CD4-positive, alpha-beta T cell treated with Interleukin-4 for 1 hour (primary cell): ENCODE results near the gene HSPA4L.

ENCODE experiments used
- DNase-seq, 2 donors: peaks; one replicate each; pipeline ENCODE4 v3.0.0-alpha.2; 2020 to 2022

Gene HSPA4L

GRCh38 chr4:127782275-127783025 lies at the start of gene HSPA4L:
Gene HSPA4L, plus strand, starts transcription at chr4:127782322. Its CDS starts 229 bp downstream, at chr4:127782551.
- DNase-seq, result peak; percentile 39 to 54

DNA sequence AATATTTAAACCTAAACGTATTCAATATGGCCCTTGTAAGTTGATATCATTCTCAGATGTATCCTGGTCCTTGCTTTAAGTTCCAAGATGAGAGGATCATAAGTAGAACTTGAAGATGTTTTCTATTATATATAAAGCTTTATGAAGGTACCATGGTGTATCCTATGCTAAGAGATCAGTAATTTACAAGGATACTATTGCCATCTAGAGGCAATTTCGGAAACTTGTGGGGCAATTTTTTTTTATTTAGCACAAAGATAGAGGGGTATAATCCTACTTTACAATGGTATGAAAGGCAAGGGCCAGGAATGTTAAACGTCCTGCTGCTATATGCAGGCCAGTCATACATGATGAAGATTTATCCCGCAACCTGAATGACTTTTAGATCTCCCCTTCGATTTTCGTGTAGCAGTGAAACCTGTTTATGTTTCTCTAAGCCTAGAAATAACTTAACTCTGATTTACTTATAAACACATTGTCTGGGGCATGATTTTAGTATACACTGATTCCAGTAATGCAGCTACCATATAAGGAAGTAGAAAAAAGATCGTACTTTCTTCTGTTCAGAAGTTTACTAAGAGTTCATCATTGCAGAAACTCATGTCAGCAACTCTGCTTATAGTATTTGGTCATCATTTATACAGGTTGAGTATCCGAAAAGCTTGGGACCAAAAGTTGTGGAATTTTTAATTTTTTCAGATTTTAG lies 49.3 kb upstream of the HSPA4L start:
- DNase-seq, result peak in 1 of 2 donors; percentile 6

GRCh38 chr4:127734976-127735375 lies 47.1 kb upstream of the HSPA4L start:
- DNase-seq, result no peak

GRCh38 chr4:127737295-127737694 lies 44.8 kb upstream of the HSPA4L start:
- DNase-seq, result no peak

DNA sequence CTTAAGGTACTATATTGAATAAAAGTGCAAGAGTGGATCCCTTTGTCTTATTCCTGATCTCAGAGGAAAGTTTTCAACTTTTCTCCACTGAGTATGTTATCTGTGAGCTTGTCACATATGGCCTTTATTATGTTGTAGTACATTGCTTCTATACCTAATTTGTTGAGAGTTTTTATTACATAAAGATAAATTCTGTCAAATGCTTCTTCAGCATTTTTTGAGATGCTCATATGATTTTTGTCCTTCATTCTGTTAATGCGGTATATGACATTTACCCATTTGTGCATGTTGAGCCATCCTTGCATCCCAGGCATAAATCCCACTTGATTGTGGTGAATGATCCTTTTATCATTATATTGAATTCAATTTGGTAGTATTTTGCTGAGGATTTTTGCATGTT lies 40.9 kb upstream of the HSPA4L start:
- DNase-seq, result no peak

DNA sequence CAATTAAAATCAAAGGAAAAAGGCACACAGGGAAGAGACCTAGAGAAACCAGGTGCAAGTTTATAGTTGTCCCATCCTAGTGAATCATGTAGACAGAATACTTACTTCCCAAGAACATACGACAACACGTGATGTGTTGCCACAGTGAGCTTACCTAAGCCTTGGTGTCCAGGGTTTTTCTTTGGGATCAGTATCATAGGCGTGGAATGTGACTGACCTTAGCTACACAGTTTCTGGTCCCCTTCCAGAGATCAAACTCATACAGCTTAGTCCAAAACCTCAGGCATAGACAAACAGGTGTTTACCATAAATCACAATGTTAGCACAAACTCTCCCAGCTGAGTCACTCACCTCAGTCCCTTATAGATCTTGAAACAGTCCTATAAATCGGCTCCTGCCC lies 34.2 kb upstream of the HSPA4L start:
- DNase-seq, result no peak

- DNase-seq, result no peak
These were observed 33.2 kb upstream of the HSPA4L start for GRCh38 chr4:127748957-127749356.

DNA sequence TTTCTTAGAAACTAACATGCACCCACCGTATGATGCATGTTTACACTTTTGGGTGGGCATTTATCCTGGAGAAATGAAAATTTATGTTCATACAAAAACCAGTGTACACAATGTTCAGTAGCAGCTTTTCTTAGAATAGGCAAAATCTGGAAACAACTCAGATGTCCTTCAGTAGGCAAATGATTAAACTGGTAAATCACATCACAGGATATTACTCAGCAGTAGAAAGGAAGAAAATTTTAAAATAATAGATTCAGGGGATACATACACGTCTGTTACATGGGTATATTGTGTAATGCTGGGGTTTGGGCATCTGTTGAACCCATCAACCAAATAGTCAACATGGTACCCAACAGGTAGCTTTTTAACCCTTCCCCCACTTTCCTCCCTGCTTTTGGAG lies 25.2 kb upstream of the HSPA4L start:
- DNase-seq, result no peak

- no peak for DNase-seq
These were observed 22.8 kb upstream of the HSPA4L start for GRCh38 chr4:127759228-127759820.

DNA sequence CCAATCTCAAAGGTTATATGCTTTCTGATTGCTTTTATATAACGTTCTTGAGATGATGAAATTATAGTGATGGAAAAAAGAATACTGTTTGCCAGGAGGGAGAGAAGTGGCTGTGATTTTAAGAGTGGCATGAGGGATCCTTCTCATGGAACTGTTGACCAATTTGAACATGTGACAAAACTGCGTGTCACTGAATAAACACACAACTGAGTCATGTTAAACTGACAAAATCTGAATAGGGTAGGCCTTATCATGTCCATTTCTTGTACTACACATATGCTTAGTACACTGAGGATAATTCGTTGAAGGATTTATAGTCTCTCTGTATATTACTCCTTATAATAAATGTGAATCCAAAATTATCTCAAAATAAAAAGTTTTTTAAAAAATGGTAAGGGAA lies 22.2 kb upstream of the HSPA4L start:
- DNase-seq, result no peak

- DNase-seq, result no peak
These were observed 10.4 kb upstream of the HSPA4L start for GRCh38 chr4:127771535-127772275.

GRCh38 chr4:127772769-127773671 lies 9.1 kb upstream of the HSPA4L start:
- DNase-seq, result no peak

DNA sequence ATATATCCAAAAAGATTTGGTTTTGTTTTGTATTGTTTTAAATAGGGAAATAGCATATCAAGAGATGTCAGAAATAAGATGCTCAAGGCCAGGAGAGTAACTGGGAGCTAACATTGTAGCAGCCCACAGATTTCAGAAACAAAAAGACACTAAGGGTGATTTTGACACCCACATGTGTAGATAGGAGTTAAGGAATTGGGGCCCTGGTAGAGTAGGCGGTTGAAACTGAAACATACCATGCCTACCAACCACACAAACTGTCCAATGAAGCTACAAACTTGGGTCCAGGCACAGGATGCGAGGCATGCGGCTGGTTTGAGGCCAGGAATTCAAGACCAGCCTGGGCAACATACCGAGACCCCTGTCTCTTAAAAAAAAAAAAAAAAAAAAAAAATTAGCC lies 6.3 kb upstream of the HSPA4L start:
- no peak for DNase-seq

DNA sequence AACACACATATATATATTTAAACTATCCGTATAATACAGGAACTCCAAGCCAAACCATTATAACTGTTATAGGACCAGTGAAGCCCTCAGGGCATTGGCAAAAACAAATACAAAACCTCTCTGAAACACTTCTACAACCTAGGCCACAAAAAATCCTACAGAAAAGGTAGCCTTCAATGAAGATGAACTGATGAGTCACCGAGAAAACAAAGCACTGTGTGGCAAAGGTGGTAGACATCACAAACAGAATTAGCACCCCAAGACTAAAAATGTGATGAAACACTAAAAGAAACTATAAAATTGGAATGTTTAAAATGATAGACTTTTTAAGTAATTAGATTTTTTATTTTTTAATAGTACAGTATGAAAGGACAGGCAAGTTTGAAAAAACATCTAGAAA lies 5.5 kb upstream of the HSPA4L start:
- DNase-seq, result no peak

DNA sequence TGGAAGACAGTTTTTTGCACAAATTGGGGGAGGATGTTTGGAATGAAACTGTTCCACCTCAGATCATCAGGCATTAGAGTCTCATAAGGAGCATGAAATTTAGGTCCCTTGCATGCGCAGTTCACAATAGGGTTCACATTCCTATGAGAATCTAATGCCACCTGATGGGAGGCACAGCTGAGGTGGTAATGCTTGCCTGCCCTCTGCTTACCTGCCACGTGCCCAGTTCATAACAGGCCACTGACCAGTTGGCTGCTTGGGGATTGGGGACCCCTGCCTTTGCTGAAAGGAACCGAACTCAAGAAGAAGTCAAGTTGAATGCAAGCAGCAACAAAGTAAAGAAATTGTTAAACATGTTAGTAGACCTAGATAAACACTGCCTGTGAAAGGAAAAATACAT lies 4.6 kb upstream of the HSPA4L start:
- DNase-seq, result no peak

DNA sequence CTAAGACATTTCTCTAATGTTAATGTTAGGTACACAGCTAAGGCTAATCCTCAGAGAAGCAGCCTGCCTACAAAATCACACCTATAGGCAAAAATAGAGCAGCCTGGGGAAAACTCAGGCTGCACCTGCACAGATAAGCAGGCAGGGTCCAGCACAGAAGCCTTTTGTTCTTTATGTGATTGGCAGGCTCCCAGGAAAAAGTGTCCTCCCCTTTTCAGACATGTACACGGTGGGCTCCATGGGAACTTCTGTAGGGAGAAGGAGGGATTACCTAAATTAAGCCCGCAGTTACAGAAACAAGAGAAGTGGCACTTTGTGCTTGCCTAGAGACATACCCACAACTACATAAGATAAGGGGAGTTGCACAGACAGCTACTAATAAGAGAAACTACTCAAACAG lies 4.0 kb upstream of the HSPA4L start:
- no peak for DNase-seq

DNA sequence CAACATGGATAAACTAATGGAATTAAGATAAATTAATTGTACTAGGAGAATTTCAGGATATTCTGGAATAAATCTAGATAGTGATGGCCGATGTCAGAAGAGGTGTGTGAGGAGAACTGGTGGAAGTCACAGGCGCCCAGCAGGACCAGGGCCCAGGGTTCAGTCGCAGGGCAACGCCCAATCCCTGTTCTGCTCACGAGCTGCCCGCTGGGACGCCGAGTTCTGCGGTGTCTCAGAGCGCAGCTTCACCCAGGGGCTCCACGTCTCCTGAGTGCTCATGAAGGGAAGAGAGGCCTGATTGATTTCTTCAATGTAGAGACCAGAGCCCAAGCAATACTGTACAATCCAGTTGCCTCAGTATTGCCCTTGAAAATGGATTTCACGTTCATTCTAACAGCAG lies 1.5 kb upstream of the HSPA4L start:
- DNase-seq, result no peak

GRCh38 chr4:127781300-127782024 lies 660 bp upstream of the HSPA4L start:
- no peak for DNase-seq

- no peak for DNase-seq
These were observed 172 bp upstream of the HSPA4L start for GRCh38 chr4:127782025-127782274.

GRCh38 chr4:127783026-127783769 lies 1.1 kb downstream of the HSPA4L start:
- DNase-seq, result peak in 1 of 2 donors; percentile 8
